HepG2 (cell line): Measurements from ENCODE around the gene HMGB4. TPM values are rescaled to one million over a fixed set of nuclear protein-coding genes. Genes with fewer than 3 reads are reported as not detected.

Experiments
- ATAC-seq: fragments of 200-7000 bp; cut with Tn5 transposase; 3 replicates; pipeline ENCODE4 v1.9.1; 2020; ENCODE audit warnings: mild to moderate bottlenecking, moderate library complexity
- BruUV-seq: library from RNA; stranded (reverse); fragments of 400-500 nt; replicated peaks from 2 replicates; lab custom pipeline; 2021; lab: Mats Ljungman, UMichigan
- CTCF ChIA-PET: fragments of 300-600 bp; formaldehyde crosslinking; extraction: SDS; loops from one replicate; lab custom pipeline; 2021; ENCODE audit warnings: low total read pairs, inconsistent platforms, low intra/inter-chr PET ratio; lab: Yijun Ruan, JAX
- POLR2A ChIA-PET: fragments of 350-600 bp; sonication (Branson Sonifier 250); formaldehyde crosslinking; loops from one replicate; lab custom pipeline; 2020; ENCODE audit warnings: antibody characterized with exemption, inconsistent platforms; lab: Yijun Ruan, JAX
- DNase-seq: peaks from one replicate; pipeline ENCODE4 v3.0.0-alpha.2; 2015; ENCODE audit warnings: low spot score
- FAIRE-seq: peaks from 3 replicates; lab custom pipeline; 2011; peaks lifted over from hg19 to GRCh38; lab: Jason Lieb, UNC
- H2AFZ ChIP-seq: one replicate; pipeline ENCODE4 v1.6.1; 2011; ENCODE audit warnings: low read length, inconsistent platforms
- H3K27ac ChIP-seq: fragments of 300-600 bp; 3 replicates; pipeline ENCODE4 v1.8.0; 2011; ENCODE audit warnings: mixed run types, mild to moderate bottlenecking, mixed read lengths, low read length, inconsistent platforms; ENCODE audit not compliant: insufficient read depth; ENCODE audit errors: extremely low read length
- H3K27me3 ChIP-seq, 2 experiments: fragments of 200-600 bp in 1 of 2; 2 replicates in 1 of 2; 3 replicates in 1 of 2; pipeline versions ENCODE4 v1.6.0 to v1.8.0; 2011; ENCODE audit warnings: low read length in 2 of 2, mild to moderate bottlenecking in 2 of 2, moderate library complexity in 2 of 2, inconsistent platforms in 1 of 2; ENCODE audit not compliant: insufficient read depth in 2 of 2, control insufficient read depth in 1 of 2
- H3K36me3 ChIP-seq, 2 experiments: fragments of 200-600 bp in 1 of 2; replicated peaks in 1 of 2; 2 replicates in 1 of 2; 3 replicates in 1 of 2; pipeline versions ENCODE4 v1.5.1 to v1.8.0; 2011; ENCODE audit warnings: low read length in 2 of 2, inconsistent platforms in 1 of 2; ENCODE audit not compliant: insufficient read depth in 2 of 2, control insufficient read depth in 1 of 2
- H3K4me1 ChIP-seq: 2 replicates; pipeline ENCODE4 v1.5.1; 2012; ENCODE audit warnings: low read length, inconsistent platforms; ENCODE audit not compliant: insufficient read depth
- H3K4me2 ChIP-seq: 2 replicates; pipeline ENCODE4 v1.6.0; 2011; ENCODE audit warnings: low read depth, low read length, inconsistent platforms
- H3K4me3 ChIP-seq, 3 experiments: fragments of 200-600 bp in 1 of 3; sonication (generic), shearing (Covaris generic) in 1 of 3; replicated peaks in 1 of 3; 2 replicates each; pipeline ENCODE4 v1.5.1; 2011 to 2016; ENCODE audit warnings: low read length in 3 of 3, inconsistent platforms in 2 of 3, low read depth in 2 of 3, mild to moderate bottlenecking in 2 of 3, control low read depth in 1 of 3, mixed read lengths in 1 of 3; ENCODE audit not compliant: insufficient read depth in 1 of 3
- H3K79me2 ChIP-seq: one replicate; pipeline ENCODE4 v1.6.1; 2011; ENCODE audit warnings: low read length, inconsistent platforms; ENCODE audit not compliant: insufficient read depth
- H3K9ac ChIP-seq: 2 replicates; pipeline ENCODE4 v1.6.0; 2011; ENCODE audit warnings: mild to moderate bottlenecking, low read depth, low read length, inconsistent platforms; ENCODE audit not compliant: insufficient read depth
- H3K9me3 ChIP-seq: 2 replicates; pipeline ENCODE4 v1.5.1; 2012; ENCODE audit warnings: mild to moderate bottlenecking, low read length
- H4K20me1 ChIP-seq: 2 replicates; pipeline ENCODE4 v1.6.0; 2011; ENCODE audit warnings: inconsistent platforms, mild to moderate bottlenecking, low read length, moderate library complexity; ENCODE audit not compliant: insufficient read depth
- BORCS8-MEF2B ChIP-seq: sonication (generic); formaldehyde crosslinking; IDR thresholded peaks from 2 replicates; pipeline ENCODE4 v1.8.0; 2022; ENCODE audit warnings: mild to moderate bottlenecking, missing genetic modification reagents
- FOXJ3 ChIP-seq: sonication (generic); formaldehyde crosslinking; IDR thresholded peaks from 2 replicates; pipeline ENCODE4 v1.4.0; 2020; ENCODE audit warnings: missing genetic modification reagents, mild to moderate bottlenecking, borderline replicate concordance
- HES4 ChIP-seq: sonication (generic); formaldehyde crosslinking; IDR thresholded peaks from 2 replicates; pipeline ENCODE4 v1.9.0; 2021; ENCODE audit warnings: mild to moderate bottlenecking, missing genetic modification reagents, borderline replicate concordance
- HMGA1 ChIP-seq: sonication (generic); formaldehyde crosslinking; conservative IDR thresholded peaks from 2 replicates; pipeline ENCODE4 v1.4.0; 2020; ENCODE audit warnings: missing genetic modification reagents
- ISL2 ChIP-seq: sonication (generic); formaldehyde crosslinking; IDR thresholded peaks from 2 replicates; pipeline ENCODE4 v1.5.0; 2020; ENCODE audit warnings: missing genetic modification reagents
- LCORL ChIP-seq, 2 experiments: fragments of 450-650 bp in 1 of 2; sonication (generic) in 1 of 2; formaldehyde crosslinking in 1 of 2; IDR thresholded peaks; 2 replicates each; pipeline versions ENCODE4 v1.5.0 to v1.6.1; 2017 to 2020; ENCODE audit warnings: antibody characterized with exemption in 1 of 2, missing genetic modification reagents in 1 of 2
- NBN ChIP-seq: fragments of 450-650 bp; conservative IDR thresholded peaks from 2 replicates; pipeline ENCODE4 v1.6.1; 2017
- NFKB2 ChIP-seq: sonication (generic); formaldehyde crosslinking; IDR thresholded peaks from 2 replicates; pipeline ENCODE4 v1.4.0; 2020; ENCODE audit warnings: missing genetic modification reagents, borderline replicate concordance
- POLR2AphosphoS2 ChIP-seq: IDR thresholded peaks from 2 replicates; pipeline ENCODE4 v1.6.1; 2011; ENCODE audit warnings: low read depth, low read length, improper control_type of control experiment
- RARA ChIP-seq: IDR thresholded peaks from 2 replicates; pipeline ENCODE4 v1.6.1; 2016; ENCODE audit warnings: missing genetic modification reagents, missing compliant biosample characterization
- RBFOX2 ChIP-seq: fragments of 200-400 bp; formaldehyde crosslinking; IDR thresholded peaks from 2 replicates; pipeline ENCODE4 v1.6.1; 2017; ENCODE audit warnings: low read depth, mild to moderate bottlenecking, low read length
- SP4 ChIP-seq: sonication (generic); formaldehyde crosslinking; IDR thresholded peaks from 2 replicates; pipeline ENCODE4 v1.8.1; 2023; ENCODE audit warnings: mild to moderate bottlenecking, missing genetic modification reagents
- ZBTB40 ChIP-seq, 2 experiments: fragments of 450-650 bp in 1 of 2; sonication (generic) in 1 of 2; formaldehyde crosslinking in 1 of 2; IDR thresholded peaks; 2 replicates each; pipeline versions ENCODE4 v1.6.1 to v1.8.0; 2016 to 2022; ENCODE audit warnings: antibody characterized with exemption in 1 of 2, mild to moderate bottlenecking in 1 of 2, missing genetic modification reagents in 1 of 2
- ZFX ChIP-seq: sonication (generic); formaldehyde crosslinking; IDR thresholded peaks from 2 replicates; pipeline ENCODE4 v1.4.0; 2020; ENCODE audit warnings: mild to moderate bottlenecking, low read depth, missing genetic modification reagents, moderate library complexity
- ZNF382 ChIP-seq: sonication (generic); formaldehyde crosslinking; IDR thresholded peaks from 2 replicates; pipeline ENCODE4 v1.5.0; 2020; ENCODE audit warnings: missing genetic modification reagents, mild to moderate bottlenecking, borderline replicate concordance
- ZNF556 ChIP-seq: sonication (generic); formaldehyde crosslinking; IDR thresholded peaks from 2 replicates; pipeline ENCODE4 v1.4.0; 2020; ENCODE audit warnings: mild to moderate bottlenecking, missing genetic modification reagents, borderline replicate concordance
- ZNF781 ChIP-seq: sonication (generic); formaldehyde crosslinking; IDR thresholded peaks from 2 replicates; pipeline ENCODE4 v1.5.1; 2020; ENCODE audit warnings: borderline replicate concordance, mild to moderate bottlenecking, missing genetic modification reagents; ENCODE audit errors: not compliant biosample characterization
- WGBS: methylation state at CpG from one replicate; pipeline ENCODE4 v1.1.6; 2017; ENCODE audit warnings: low lambda C conversion rate; 5-methylcytosine and 5-hydroxymethylcytosine counted together
- in situ Hi-C: cut with HindIII; loops from 2 replicates; pipeline ENCODE4 v1.10.0; 2017; ENCODE audit warnings: low pct_unique_long_range_greater_than_20kb; ENCODE audit not compliant: extremely low pct_ligation_motif_present
- intact Hi-C: fragments of 100-400 bp; cut with micrococcal nuclease; formaldehyde crosslinking; loops from one replicate; pipeline ENCODE4 v1.10.0; 2022; ENCODE audit not compliant: unreplicated experiment
- polyA plus RNA-seq, 8 experiments: library from polyadenylated mRNA; depleted of rRNA in 3 of 8; stranded (reverse) in 7 of 8; unstranded in 1 of 8; fragments of >200 nt; fragmentation: Illumina TruSeq in 4 of 8; extraction: Trizol in 4 of 8; gene quantifications; 2 replicates each; pipeline versions ENCODE4 v1.2.1 to v1.2.3, GENCODE V29; 2011 to 2016; ENCODE audit warnings: low read depth in 4 of 8, missing spikeins in 1 of 8, mixed read lengths in 1 of 8; ENCODE audit not compliant: insufficient read depth in 1 of 8
- total RNA-seq, 5 experiments: library from RNA; depleted of rRNA; stranded (reverse); fragments of >200 nt; fragmentation: Illumina TruSeq; extraction: Trizol; gene quantifications; 2 replicates each; pipeline ENCODE4 v1.2.3, GENCODE V29; 2016; ENCODE audit warnings: low read depth in 1 of 5

Gene HMGB4
- total and polyA plus RNA-seq, 2 of the 13 experiments (the other 11 are each of a cell fraction or from before 2014, with no cell fraction given): not detected

- ChIA-PET CTCF (no interaction called here), POLR2A (no interaction called here)
- Histone ChIP-seq H3K9ac (no peak overlapping the region), H3K79me2 (no peaks in the 10 kb centered on the region), H3K9me3 (no peaks in the 10 kb centered on the region), H3K4me1 (no peaks in the 10 kb centered on the region), H3K36me3 (no peaks in the 10 kb centered on the region), H3K27ac (no peak overlapping the region), H3K4me3 (no peak overlapping the region), H2AFZ (no peak overlapping the region), H4K20me1 (no peaks in the 10 kb centered on the region), H3K27me3 (peaks cover 0 to 3% of the 10 kb centered on the region in 2 experiments; a peak in 1 of 5 replicates), H3K4me2 (no peak overlapping the region)
- DNase-seq: no peak
- FAIRE-seq: no peak
- no TSS peak for BruUV-seq
- TF ChIP-seq NBN: no peak
- no peak for TF ChIP-seq LCORL (IDR thresholded peaks at IDR 0.05)
- no peak for TF ChIP-seq LCORL (CRISPR knock-in tag; IDR thresholded peaks at IDR 0.05)
- TF ChIP-seq RARA (CRISPR knock-in tag): no peak
- TF ChIP-seq ZNF556 (CRISPR knock-in tag): no peak
- no peak for TF ChIP-seq HMGA1 (CRISPR knock-in tag)
- TF ChIP-seq BORCS8-MEF2B (CRISPR knock-in tag): no peak
- TF ChIP-seq ISL2 (CRISPR knock-in tag): no peak
- no peak for TF ChIP-seq ZFX (CRISPR knock-in tag)
- TF ChIP-seq FOXJ3: no peak
- TF ChIP-seq ZNF781 (CRISPR knock-in tag): no peak
- no peak for TF ChIP-seq RBFOX2
- TF ChIP-seq HES4 (CRISPR knock-in tag): no peak
- no peak for TF ChIP-seq ZBTB40 (IDR thresholded peaks at IDR 0.05)
- TF ChIP-seq ZBTB40 (CRISPR knock-in tag; IDR thresholded peaks at IDR 0.05): no peak
- TF ChIP-seq POLR2AphosphoS2: no peak
- no peak for TF ChIP-seq ZNF382 (CRISPR knock-in tag)
- TF ChIP-seq NFKB2 (CRISPR knock-in tag): no peak
- TF ChIP-seq SP4 (CRISPR knock-in tag): no peak
- no peak for ATAC-seq
- intact Hi-C loops: no loop called here
- 0% methylated on average over 5 of the region's 5 CpGs for WGBS
- in situ Hi-C loops: no loop called here
Measured at GRCh38 chr1:33826711-33827110, 37.2 kb upstream of the HMGB4 start.
